CD4-positive, alpha-beta T cell (primary cell): ENCODE results near the gene MSANTD2. TPM values are rescaled to one million over a fixed set of nuclear protein-coding genes. Genes with fewer than 3 reads are reported as not detected.
A peak's percentile ranks its signal among the peaks of the same experiment; 100 is the strongest.
"Not testable (repeated sequence)": the region's sequence is repeated elsewhere in the genome, so short reads cannot be mapped to it uniquely, and the experiment has no call there.

Experiments
- ATAC-seq: fragments of 200-7000 bp; cut with Tn5 transposase; one replicate; pipeline ENCODE4 v1.10.0; 2022; ENCODE audit warnings: mild to moderate bottlenecking; ENCODE audit not compliant: poor library complexity
- CTCF ChIA-PET: fragments of 350-600 bp; sonication (Branson Sonifier 250); formaldehyde crosslinking; loops from one replicate; lab custom pipeline; 2021; ENCODE audit warnings: antibody characterized with exemption, inconsistent platforms; lab: Charles Lee
- POLR2A ChIA-PET: fragments of 350-600 bp; sonication (Branson Sonifier 250); formaldehyde crosslinking; loops from one replicate; lab custom pipeline; 2021; ENCODE audit warnings: antibody characterized with exemption, inconsistent platforms; lab: Charles Lee
- DNase-seq, 14 experiments: peaks; one replicate each; pipeline ENCODE4 v3.0.0-alpha.2; 2013 to 2020; ENCODE audit warnings: mixed read lengths in 2 of 14
- H3K27ac ChIP-seq, 2 donors: one replicate each; pipeline versions ENCODE4 v1.5.1 to v1.7.0; 2013; ENCODE audit warnings: low read length in 2 of 2, low read depth in 1 of 2, mild to moderate bottlenecking in 1 of 2
- H3K27me3 ChIP-seq, 2 experiments: 1 replicate in 1 of 2; 2 replicates in 1 of 2; pipeline versions ENCODE4 v1.6.1 to v1.7.0; 2013; ENCODE audit warnings: low read length in 2 of 2, control low read depth in 1 of 2, mild to moderate bottlenecking in 1 of 2, moderate library complexity in 1 of 2; ENCODE audit not compliant: insufficient read depth in 2 of 2, control insufficient read depth in 1 of 2
- H3K36me3 ChIP-seq: one replicate; pipeline ENCODE4 v1.6.1; 2013; ENCODE audit warnings: low read length, control low read depth; ENCODE audit not compliant: insufficient read depth
- H3K4me1 ChIP-seq: one replicate; pipeline ENCODE4 v1.6.1; 2013; ENCODE audit warnings: low read length, control low read depth; ENCODE audit not compliant: insufficient read depth
- H3K4me3 ChIP-seq: one replicate; pipeline ENCODE4 v1.5.1; 2013; ENCODE audit warnings: mild to moderate bottlenecking, low read length, moderate library complexity
- H3K9me3 ChIP-seq, 2 experiments: 1 replicate in 1 of 2; 2 replicates in 1 of 2; pipeline versions ENCODE4 v1.6.1 to v1.7.0; 2013; ENCODE audit warnings: low read length in 2 of 2, mild to moderate bottlenecking in 2 of 2, control low read depth in 1 of 2, moderate library complexity in 1 of 2; ENCODE audit not compliant: control insufficient read depth in 1 of 2, insufficient read depth in 1 of 2
- H3K27ac Mint-ChIP-seq: one replicate; pipeline ENCODE4 v1.8.0; 2020; ENCODE audit warnings: mixed read lengths
- H3K27me3 Mint-ChIP-seq: one replicate; pipeline ENCODE4 v1.8.0; 2021; ENCODE audit warnings: mixed read lengths
- H3K36me3 Mint-ChIP-seq: one replicate; pipeline ENCODE4 v1.8.0; 2021; ENCODE audit warnings: low read depth, mixed read lengths
- H3K4me1 Mint-ChIP-seq: one replicate; pipeline ENCODE4 v1.8.0; 2021; ENCODE audit warnings: low read depth, mixed read lengths
- H3K4me3 Mint-ChIP-seq: one replicate; pipeline ENCODE4 v1.8.0; 2020; ENCODE audit warnings: mild to moderate bottlenecking, mixed read lengths
- H3K9me3 Mint-ChIP-seq: one replicate; pipeline ENCODE4 v1.8.0; 2020; ENCODE audit warnings: mixed read lengths
- intact Hi-C, 2 experiments: fragments of 100-400 bp; cut with DNase I in 1 of 2; cut with micrococcal nuclease in 1 of 2; formaldehyde crosslinking; loops; one replicate each; pipeline versions ENCODE4 v1.15.1 to v1.9.0; 2023 to 2025; cut with DNase I, micrococcal nuclease
- total RNA-seq, 174 experiments: library from RNA in 2 of 174; stranded (reverse) in 2 of 174; gene quantifications; one replicate each; pipeline ENCODE4 v1.2.3 and lab custom pipeline; 2021 to 2026
- TF ChIP-seq, protein P1 (sequence below): fragments of 200-600 bp; IDR thresholded peaks from one replicate; pipeline ENCODE4 v1.8.0; 2022; ENCODE audit warnings: antibody characterized with exemption, mild to moderate bottlenecking

MSANTD2 gene
- total RNA-seq, 2 experiments from 2014 or later, result 4.2 to 5.1 TPM

GRCh38 chr11:124778281-124778680 lies 21.9 kb downstream of the MSANTD2 start:
- Mint-ChIP-seq H3K27ac (no peak overlapping the region), H3K4me1 (peaks cover 28% of the 10 kb centered on the region), H3K4me3 (no peak overlapping the region), H3K36me3 (peaks cover 35% of the 10 kb centered on the region), H3K9me3 (no peaks in the 10 kb centered on the region), H3K27me3 (no peaks in the 10 kb centered on the region)
- ChIA-PET CTCF (interaction anchor here (0.7 to 1.8 kb wide), 3 partner anchors 15 to 104 kb away, joined by 3 to 5 read pairs (median 4); partner anchors contain the start of genes SIAE and SPA17), POLR2A (no interaction called here)
- DNase-seq, result no peak
- no peaks in the 10 kb centered on the region for H3K9me3 ChIP-seq
- intact Hi-C loops, result no loop called here
- no peaks in the 10 kb centered on the region for H3K27me3 ChIP-seq
- TF ChIP-seq, protein P1, sequence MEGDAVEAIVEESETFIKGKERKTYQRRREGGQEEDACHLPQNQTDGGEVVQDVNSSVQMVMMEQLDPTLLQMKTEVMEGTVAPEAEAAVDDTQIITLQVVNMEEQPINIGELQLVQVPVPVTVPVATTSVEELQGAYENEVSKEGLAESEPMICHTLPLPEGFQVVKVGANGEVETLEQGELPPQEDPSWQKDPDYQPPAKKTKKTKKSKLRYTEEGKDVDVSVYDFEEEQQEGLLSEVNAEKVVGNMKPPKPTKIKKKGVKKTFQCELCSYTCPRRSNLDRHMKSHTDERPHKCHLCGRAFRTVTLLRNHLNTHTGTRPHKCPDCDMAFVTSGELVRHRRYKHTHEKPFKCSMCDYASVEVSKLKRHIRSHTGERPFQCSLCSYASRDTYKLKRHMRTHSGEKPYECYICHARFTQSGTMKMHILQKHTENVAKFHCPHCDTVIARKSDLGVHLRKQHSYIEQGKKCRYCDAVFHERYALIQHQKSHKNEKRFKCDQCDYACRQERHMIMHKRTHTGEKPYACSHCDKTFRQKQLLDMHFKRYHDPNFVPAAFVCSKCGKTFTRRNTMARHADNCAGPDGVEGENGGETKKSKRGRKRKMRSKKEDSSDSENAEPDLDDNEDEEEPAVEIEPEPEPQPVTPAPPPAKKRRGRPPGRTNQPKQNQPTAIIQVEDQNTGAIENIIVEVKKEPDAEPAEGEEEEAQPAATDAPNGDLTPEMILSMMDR, result no peak
- H3K36me3 ChIP-seq, result no peaks in the 10 kb centered on the region
- no peak overlapping the region for H3K4me3 ChIP-seq
- ATAC-seq, result no peak
- peaks cover 3% of the 10 kb centered on the region for H3K4me1 ChIP-seq
- no peak overlapping the region for H3K27ac ChIP-seq

DNA sequence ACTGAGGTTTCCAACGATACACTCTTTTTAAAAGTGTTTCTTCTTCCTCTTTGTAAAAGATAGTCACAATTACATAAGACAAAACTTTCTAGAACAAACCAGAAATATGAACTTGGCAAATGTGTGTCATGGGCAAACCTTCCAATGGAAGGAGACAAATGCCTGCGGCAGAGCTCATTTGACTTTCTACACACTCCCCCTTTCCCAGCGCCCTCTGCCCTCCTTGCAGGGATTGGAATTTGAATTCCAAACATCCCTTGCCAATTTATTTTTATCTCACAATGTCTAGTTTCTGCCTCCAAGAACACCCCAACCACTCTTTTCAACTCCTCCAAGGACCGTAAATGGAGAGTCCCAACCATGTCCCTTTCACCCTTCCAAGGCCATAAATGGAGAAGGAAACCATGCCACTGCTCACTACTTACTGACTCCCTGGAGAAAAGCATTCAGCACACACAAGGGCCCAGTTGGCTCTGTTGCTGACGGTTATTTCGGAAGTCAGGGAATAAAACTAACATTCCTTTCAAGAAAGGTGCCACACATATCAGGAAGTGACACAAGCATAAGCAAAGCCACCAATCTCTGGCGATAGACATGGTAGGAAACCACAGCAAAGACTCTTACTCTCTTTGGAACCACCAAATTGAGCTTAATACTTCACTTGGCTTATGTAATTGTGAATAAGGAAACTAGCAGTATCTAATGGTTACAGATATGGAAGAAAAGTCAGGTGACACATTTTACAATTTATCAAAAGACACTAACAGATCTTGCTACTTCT lies 23.2 kb downstream of the MSANTD2 start:
- H3K27me3 ChIP-seq, result no peaks in the 10 kb centered on the region
- peaks cover 28% of the 10 kb centered on the region for H3K4me1 Mint-ChIP-seq
- H3K36me3 ChIP-seq, result peaks cover 7% of the 10 kb centered on the region
- no peaks in the 10 kb centered on the region for H3K27me3 Mint-ChIP-seq
- POLR2A ChIA-PET, result interaction anchor here (0.6 to 0.8 kb wide), 2 partner anchors 154 to 165 kb away, joined by 3 to 5 read pairs; partner anchors contain the start of gene TBRG1
- intact Hi-C loops, result no loop called here
- H3K9me3 ChIP-seq, result no peaks in the 10 kb centered on the region
- DNase-seq (peak in 3 of 14 experiments; percentile 25 to 46 (median 33)), ATAC-seq (peak; percentile 92)
- H3K27ac ChIP-seq, result no peak overlapping the region
- peak overlapping the region; percentile 38 for H3K27ac Mint-ChIP-seq
- TF ChIP-seq, protein P1, result no peak
- no peak overlapping the region for H3K4me3 ChIP-seq
- H3K36me3 Mint-ChIP-seq, result peaks cover 45% of the 10 kb centered on the region
- H3K4me1 ChIP-seq, result peaks cover 3% of the 10 kb centered on the region
- H3K9me3 Mint-ChIP-seq, result no peaks in the 10 kb centered on the region
- CTCF ChIA-PET, result interaction anchor here (1.8 kb wide), 1 partner anchor 16 kb away, joined by 4 read pairs; no protein-coding TSS in a partner anchor
- no peak overlapping the region for H3K4me3 Mint-ChIP-seq

- H3K4me1 Mint-ChIP-seq, H3K9me3 ChIP-seq, H3K4me1 ChIP-seq, H3K27ac ChIP-seq, H3K27me3 Mint-ChIP-seq, POLR2A ChIA-PET, ATAC-seq, intact Hi-C loops, H3K27ac Mint-ChIP-seq, H3K27me3 ChIP-seq, H3K4me3 ChIP-seq, H3K4me3 Mint-ChIP-seq, H3K9me3 Mint-ChIP-seq, DNase-seq: not testable (repeated sequence)
- H3K36me3 ChIP-seq, result peaks cover 13% of the 10 kb centered on the region
- H3K36me3 Mint-ChIP-seq, result peaks cover 67% of the 10 kb centered on the region
- CTCF ChIA-PET, result interaction anchor here (1.0 kb wide), 1 partner anchor 13 kb away, joined by 3 read pairs; no protein-coding TSS in a partner anchor
Observed at GRCh38 chr11:124770959-124771358, 29.2 kb downstream of the MSANTD2 start.
